Body of pancreas (tissue), 4 donors: ENCODE measurements around the gene SLC9A8. TPM values are rescaled to one million over a fixed set of nuclear protein-coding genes. Genes with fewer than 3 reads are reported as not detected.

ENCODE experiments used
- ATAC-seq: fragments of 150-250 bp; one replicate; pipeline ENCODE4 v1.9.1; 2016
- DNase-seq, 4 donors: peaks; one replicate each; pipeline ENCODE4 v3.0.0-alpha.2; 2019
- H3K27ac ChIP-seq, 4 donors: fragments of 200-600 bp; sonication (generic); 1 replicate in 3 of 4; 2 replicates in 1 of 4; pipeline versions ENCODE4 v1.5.1 to v1.6.1; 2016 to 2019; ENCODE audit warnings: mild to moderate bottlenecking in 1 of 4, mixed read lengths in 1 of 4, moderate library complexity in 1 of 4
- H3K27me3 ChIP-seq, 2 donors: fragments of 200-600 bp; sonication (generic); one replicate each; pipeline ENCODE4 v1.6.0; 2016; ENCODE audit warnings: mild to moderate bottlenecking in 1 of 2
- H3K36me3 ChIP-seq, 2 donors: fragments of 200-600 bp; sonication (generic); replicated peaks in 1 of 2; 2 replicates each; pipeline ENCODE4 v1.5.1; 2016; ENCODE audit warnings: low read depth in 2 of 2; ENCODE audit not compliant: insufficient read depth in 1 of 2
- H3K4me1 ChIP-seq: fragments of 200-600 bp; sonication (generic); one replicate; pipeline ENCODE4 v1.6.0; 2016
- H3K4me3 ChIP-seq, 2 donors: fragments of 200-600 bp; sonication (generic); 1 replicate in 1 of 2; 2 replicates in 1 of 2; pipeline ENCODE4 v1.5.1; 2016 to 2019
- H3K9me3 ChIP-seq, 3 donors: fragments of 200-600 bp; sonication (generic); 1 replicate in 2 of 3; 2 replicates in 1 of 3; pipeline ENCODE4 v1.5.1; 2016
- POLR2A ChIP-seq, 3 donors: fragments of 450-650 bp; IDR thresholded peaks; one replicate each; pipeline ENCODE4 v1.6.1; 2016; ENCODE audit warnings: antibody characterized with exemption in 3 of 3, mild to moderate bottlenecking in 2 of 3
- WGBS, 2 donors: methylation state at CpG; one replicate each; pipeline ENCODE4 v1.1.5; 2017; 5-methylcytosine and 5-hydroxymethylcytosine counted together
- intact Hi-C: fragments of 100-400 bp; cut with DNase I; formaldehyde crosslinking; loops from one replicate; pipeline ENCODE4 v1.15.1; 2023
- total RNA-seq, 2 donors: library from RNA; depleted of rRNA; stranded (reverse); fragments of >200 nt; gene quantifications; one replicate each; pipeline ENCODE4 v1.1.0, GENCODE V29; 2016
- TF ChIP-seq, protein P1 (sequence below), 7 experiments: fragments of 450-650 bp in 4 of 7; fragments of 200-600 bp in 3 of 7; sonication (generic) in 3 of 7; IDR thresholded peaks; one replicate each; pipeline ENCODE4 v1.5.1; 2016 to 2019; ENCODE audit warnings: antibody characterized with exemption in 7 of 7

Gene SLC9A8
- total RNA-seq, 2 donors from 2014 or later: 5.9 to 11.2 TPM

GRCh38 chr20:49825521-49826033, 12.9 kb downstream of the SLC9A8 start:
- H3K27ac ChIP-seq: no peak overlapping the region
- peaks cover 0 to 3% of the 10 kb centered on the region in 2 donors for H3K36me3 ChIP-seq
- intact Hi-C loops: no loop called here
- H3K4me3 ChIP-seq: no peak overlapping the region
- DNase-seq (no peak), ATAC-seq (no peak)
- no peak for TF ChIP-seq POLR2A (IDR thresholded peaks at IDR 0.05)
- TF ChIP-seq, protein P1, sequence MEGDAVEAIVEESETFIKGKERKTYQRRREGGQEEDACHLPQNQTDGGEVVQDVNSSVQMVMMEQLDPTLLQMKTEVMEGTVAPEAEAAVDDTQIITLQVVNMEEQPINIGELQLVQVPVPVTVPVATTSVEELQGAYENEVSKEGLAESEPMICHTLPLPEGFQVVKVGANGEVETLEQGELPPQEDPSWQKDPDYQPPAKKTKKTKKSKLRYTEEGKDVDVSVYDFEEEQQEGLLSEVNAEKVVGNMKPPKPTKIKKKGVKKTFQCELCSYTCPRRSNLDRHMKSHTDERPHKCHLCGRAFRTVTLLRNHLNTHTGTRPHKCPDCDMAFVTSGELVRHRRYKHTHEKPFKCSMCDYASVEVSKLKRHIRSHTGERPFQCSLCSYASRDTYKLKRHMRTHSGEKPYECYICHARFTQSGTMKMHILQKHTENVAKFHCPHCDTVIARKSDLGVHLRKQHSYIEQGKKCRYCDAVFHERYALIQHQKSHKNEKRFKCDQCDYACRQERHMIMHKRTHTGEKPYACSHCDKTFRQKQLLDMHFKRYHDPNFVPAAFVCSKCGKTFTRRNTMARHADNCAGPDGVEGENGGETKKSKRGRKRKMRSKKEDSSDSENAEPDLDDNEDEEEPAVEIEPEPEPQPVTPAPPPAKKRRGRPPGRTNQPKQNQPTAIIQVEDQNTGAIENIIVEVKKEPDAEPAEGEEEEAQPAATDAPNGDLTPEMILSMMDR (IDR thresholded peaks at IDR 0.05): no peak
- H3K4me1 ChIP-seq: peaks cover 13% of the 10 kb centered on the region
- H3K9me3 ChIP-seq: no peaks in the 10 kb centered on the region
- 87 to 90% methylated on average over 5 to 7 of the region's 7 CpGs for WGBS, 2 donors
- no peaks in the 10 kb centered on the region for H3K27me3 ChIP-seq

- ATAC-seq (no peak), DNase-seq (no peak)
- WGBS, 2 donors: 72 to 82% methylated on average over 11 of the region's 11 CpGs
- Histone ChIP-seq H3K4me3 (no peak overlapping the region), H3K36me3 (peaks cover 0 to 2% of the 10 kb centered on the region in 2 donors), H3K4me1 (no peaks in the 10 kb centered on the region), H3K27ac (no peak overlapping the region), H3K27me3 (no peaks in the 10 kb centered on the region), H3K9me3 (no peaks in the 10 kb centered on the region)
- intact Hi-C loops: no loop called here
- TF ChIP-seq POLR2A (IDR thresholded peaks at IDR 0.05): no peak
- TF ChIP-seq, protein P1 (IDR thresholded peaks at IDR 0.05): no peak
These were observed 18.6 kb downstream of the SLC9A8 start for GRCh38 chr20:49831022-49831769.

DNA sequence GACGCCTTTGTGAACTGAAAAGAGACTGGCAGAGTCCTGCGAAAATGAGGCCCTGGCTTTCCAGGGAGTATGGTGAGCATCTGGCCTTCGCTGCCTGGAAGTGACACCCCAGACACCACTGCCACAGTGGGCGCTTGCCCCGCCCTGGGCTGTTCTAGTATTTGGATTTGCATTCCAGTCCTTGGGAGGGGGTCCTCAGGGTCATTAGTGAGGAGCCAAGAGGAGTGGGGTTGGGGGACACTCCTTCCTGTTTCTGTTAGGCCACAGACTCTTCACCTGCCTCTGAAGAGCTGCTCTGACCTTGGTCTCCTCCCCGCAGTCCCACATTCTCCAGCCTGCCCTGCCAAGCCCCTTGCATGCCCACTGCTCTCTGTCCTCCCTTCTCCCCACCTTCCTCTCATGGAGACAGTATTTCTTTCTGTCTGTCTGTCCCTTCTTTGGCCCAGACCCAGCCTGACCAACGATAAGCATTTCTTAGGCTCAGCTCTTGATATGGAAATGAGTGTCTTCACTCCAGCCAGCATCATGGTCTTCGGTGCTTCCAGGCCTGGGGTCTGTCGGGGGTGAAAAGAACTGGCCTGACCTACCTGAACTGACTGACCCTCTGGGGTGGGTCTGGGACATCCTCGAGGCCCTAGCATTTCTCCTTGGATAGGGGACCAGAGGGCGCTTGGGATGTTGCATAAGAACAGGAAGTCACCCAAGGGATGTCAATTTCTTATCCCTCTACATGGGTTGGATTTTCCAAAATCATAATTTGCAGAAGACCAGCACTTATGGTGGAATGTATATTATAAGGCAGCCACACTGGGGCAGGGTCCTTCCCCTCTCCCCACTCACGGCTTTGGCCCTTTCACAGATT, 19.4 kb downstream of the SLC9A8 start:
- intact Hi-C loops: no loop called here
- WGBS, 2 donors: 78 to 97% methylated on average over 11 to 12 of the region's 12 CpGs
- Histone ChIP-seq H3K36me3 (peaks cover 0 to 2% of the 10 kb centered on the region in 2 donors), H3K27me3 (no peaks in the 10 kb centered on the region), H3K4me3 (no peak overlapping the region), H3K27ac (peak overlapping the region in 1 of 4 donors; percentile 21), H3K9me3 (no peaks in the 10 kb centered on the region), H3K4me1 (no peaks in the 10 kb centered on the region)
- DNase-seq (no peak), ATAC-seq (no peak)
- TF ChIP-seq, protein P1 (IDR thresholded peaks at IDR 0.05): no peak
- TF ChIP-seq POLR2A (IDR thresholded peaks at IDR 0.05): no peak

DNA sequence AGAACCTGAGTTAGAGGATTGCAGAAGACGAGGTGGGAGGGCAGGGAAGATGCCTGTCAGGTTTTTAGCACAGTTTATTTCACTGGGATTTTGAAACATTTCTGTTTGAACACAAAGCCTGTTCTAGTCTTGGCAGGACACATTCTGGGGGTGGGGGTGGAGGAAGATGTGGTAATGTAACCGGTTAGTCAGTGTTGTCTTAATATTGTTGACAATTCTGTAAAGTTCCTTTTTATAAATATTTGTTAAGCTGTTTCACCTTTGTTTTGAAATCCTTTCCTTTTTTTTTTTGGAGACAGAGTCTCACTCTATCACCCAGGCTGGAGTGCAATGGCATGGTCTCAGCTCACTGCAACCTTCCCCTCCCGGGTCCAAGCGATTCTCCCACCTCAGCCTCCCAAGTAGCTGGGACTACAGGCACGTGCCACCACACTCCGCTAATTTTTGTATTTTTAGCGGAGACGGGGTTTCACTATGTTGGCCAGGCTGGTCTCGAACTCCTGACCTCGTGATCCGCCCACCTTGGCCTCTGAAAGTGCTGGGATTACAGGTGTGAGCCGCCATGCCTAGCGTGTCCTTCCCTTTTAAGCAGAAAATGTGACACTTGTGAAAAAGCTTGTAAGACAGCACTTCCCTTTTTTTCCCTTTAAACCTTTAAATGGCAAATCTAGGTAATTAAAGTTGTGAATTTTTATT, 20.2 kb downstream of the SLC9A8 start:
- DNase-seq (no peak), ATAC-seq (no peak)
- H3K4me1 ChIP-seq: no peaks in the 10 kb centered on the region
- H3K27me3 ChIP-seq: no peaks in the 10 kb centered on the region
- TF ChIP-seq, protein P1 (IDR thresholded peaks at IDR 0.05): no peak
- TF ChIP-seq POLR2A (IDR thresholded peaks at IDR 0.05): no peak
- H3K4me3 ChIP-seq: no peak overlapping the region
- intact Hi-C loops: no loop called here
- WGBS, 2 donors: 81 to 88% methylated on average over 13 of the region's 13 CpGs
- no peaks in the 10 kb centered on the region for H3K9me3 ChIP-seq
- H3K27ac ChIP-seq: peak overlapping the region in 1 of 4 donors; percentile 21
- H3K36me3 ChIP-seq: peaks cover 0 to 2% of the 10 kb centered on the region in 2 donors
